Breast epithelium (tissue), 4 donors: ENCODE results near the gene NOL8. TPM values are rescaled to one million over a fixed set of nuclear protein-coding genes. Genes with fewer than 3 reads are reported as not detected.

Experiments used
- DNase-seq, 2 donors: peaks; one replicate each; pipeline ENCODE4 v3.0.0-alpha.2; 2019; ENCODE audit warnings: low spot score in 2 of 2
- H3K27ac ChIP-seq, 2 donors: fragments of 200-600 bp; sonication (generic) in 1 of 2; one replicate each; pipeline ENCODE4 v1.5.1; 2016 to 2019; ENCODE audit warnings: mild to moderate bottlenecking in 1 of 2
- H3K27me3 ChIP-seq, 2 donors: fragments of 200-600 bp; sonication (generic) in 1 of 2; one replicate each; pipeline versions ENCODE4 v1.5.1 to v1.6.0; 2017 to 2019; ENCODE audit warnings: control low read depth in 1 of 2, mild to moderate bottlenecking in 1 of 2
- H3K36me3 ChIP-seq: fragments of 200-600 bp; one replicate; pipeline ENCODE4 v1.5.1; 2019
- H3K4me1 ChIP-seq, 2 donors: fragments of 200-600 bp; sonication (generic); one replicate each; pipeline ENCODE4 v1.5.1; 2016 to 2019; ENCODE audit warnings: control low read depth in 1 of 2
- H3K4me3 ChIP-seq, 3 donors: fragments of 200-600 bp; sonication (generic); 1 replicate in 2 of 3; 2 replicates in 1 of 3; pipeline ENCODE4 v1.5.1; 2016 to 2019; ENCODE audit warnings: mild to moderate bottlenecking in 3 of 3, moderate library complexity in 2 of 3
- H3K9me3 ChIP-seq, 2 donors: fragments of 200-600 bp; sonication (generic) in 1 of 2; one replicate each; pipeline ENCODE4 v1.5.1; 2016 to 2019; ENCODE audit warnings: control low read depth in 1 of 2
- CTCF ChIP-seq, 3 donors: fragments of 450-650 bp; IDR thresholded peaks; one replicate each; pipeline ENCODE4 v1.5.1; 2016 to 2017; ENCODE audit warnings: antibody characterized with exemption in 3 of 3, mild to moderate bottlenecking in 3 of 3, moderate library complexity in 3 of 3
- POLR2A ChIP-seq: fragments of 450-650 bp; IDR thresholded peaks from one replicate; pipeline ENCODE4 v1.6.1; 2016; ENCODE audit warnings: antibody characterized with exemption, mild to moderate bottlenecking, moderate library complexity
- POLR2AphosphoS5 ChIP-seq, 3 donors: sonication (generic); formaldehyde crosslinking; IDR thresholded peaks; one replicate each; pipeline ENCODE4 v1.6.1; 2017; ENCODE audit warnings: antibody characterized with exemption in 3 of 3
- intact Hi-C: fragments of 100-400 bp; cut with DNase I; formaldehyde crosslinking; loops from one replicate; pipeline ENCODE4 v1.15.1; 2023; ENCODE audit warnings: low total_unique reads
- total RNA-seq, 3 donors: library from RNA; depleted of rRNA; stranded (reverse); fragments of >200 nt; gene quantifications; one replicate each; pipeline ENCODE4 v1.1.0, GENCODE V29; 2016

Gene NOL8
- total RNA-seq, 3 donors from 2014 or later, result 31.2 to 66.6 (median 49.8) TPM

GRCh38 chr9:92257327-92257726, 67.8 kb downstream of the NOL8 start:
- Histone ChIP-seq H3K4me3 (no peak overlapping the region), H3K9me3 (no peaks in the 10 kb centered on the region), H3K27ac (no peak overlapping the region), H3K27me3 (no peaks in the 10 kb centered on the region), H3K4me1 (no peaks in the 10 kb centered on the region), H3K36me3 (peaks cover 25% of the 10 kb centered on the region)
- no peak for TF ChIP-seq CTCF (IDR thresholded peaks at IDR 0.05)
- TF ChIP-seq POLR2AphosphoS5 (IDR thresholded peaks at IDR 0.05), result no peak
- no peak for TF ChIP-seq POLR2A
- intact Hi-C loops, result no loop called here
- DNase-seq, result no peak

- TF ChIP-seq POLR2A, result no peak
- no peak for TF ChIP-seq POLR2AphosphoS5 (IDR thresholded peaks at IDR 0.05)
- TF ChIP-seq CTCF (IDR thresholded peaks at IDR 0.05), result no peak
- no peak for DNase-seq
- H3K4me1 ChIP-seq, result no peaks in the 10 kb centered on the region
- no peak overlapping the region for H3K27ac ChIP-seq
- no peak overlapping the region for H3K4me3 ChIP-seq
- no peaks in the 10 kb centered on the region for H3K9me3 ChIP-seq
- peaks cover 30% of the 10 kb centered on the region for H3K36me3 ChIP-seq
- no peaks in the 10 kb centered on the region for H3K27me3 ChIP-seq
- intact Hi-C loops, result no loop called here
Measured at GRCh38 chr9:92254381-92255337, 70.5 kb downstream of the NOL8 start.

GRCh38 chr9:92253656-92254055, 71.5 kb downstream of the NOL8 start:
- intact Hi-C loops, result no loop called here

GRCh38 chr9:92247981-92248380, 77.2 kb downstream of the NOL8 start:
- Histone ChIP-seq H3K4me3 (no peak overlapping the region), H3K4me1 (no peaks in the 10 kb centered on the region), H3K9me3 (no peaks in the 10 kb centered on the region), H3K27me3 (no peaks in the 10 kb centered on the region), H3K36me3 (peaks cover 21% of the 10 kb centered on the region), H3K27ac (no peak overlapping the region)
- intact Hi-C loops, result no loop called here
- no peak for TF ChIP-seq POLR2A
- no peak for TF ChIP-seq CTCF (IDR thresholded peaks at IDR 0.05)
- no peak for TF ChIP-seq POLR2AphosphoS5 (IDR thresholded peaks at IDR 0.05)
- DNase-seq, result no peak

More at GRCh38 chr9:92253656-92254055, 71.5 kb downstream of the NOL8 start:
- no peak for DNase-seq
- no peak overlapping the region for H3K27ac ChIP-seq
- TF ChIP-seq CTCF (IDR thresholded peaks at IDR 0.05) (no peak), POLR2AphosphoS5 (IDR thresholded peaks at IDR 0.05) (no peak), POLR2A (no peak)
- H3K4me1 ChIP-seq, result no peaks in the 10 kb centered on the region
- no peak overlapping the region for H3K4me3 ChIP-seq
- H3K9me3 ChIP-seq, result no peaks in the 10 kb centered on the region
- H3K36me3 ChIP-seq, result peaks cover 23% of the 10 kb centered on the region
- H3K27me3 ChIP-seq, result no peaks in the 10 kb centered on the region

Other genes starting within 250 kb of the NOL8 start
- 100 to 1,000 TPM in 1 of 3 donors, 10 to 100 TPM in 2; 89.8 to 109 (median 99.7) TPM for gene SPTLC1, start 209.9 kb downstream of the NOL8 start, total RNA-seq
- 100 to 1,000 TPM in 2 of 3 donors, 10 to 100 TPM in 1; 56.5 to 111 (median 111) TPM for gene IARS1, start 31.7 kb downstream of the NOL8 start, total RNA-seq
- gene CENPP, start 603 bp upstream of the NOL8 start, total RNA-seq, result 1 to 10 TPM; 3.9 to 6.1 (median 4.5) TPM
- gene OGN, start 79.2 kb upstream of the NOL8 start, total RNA-seq, result 10 to 100 TPM; 14.1 to 92.5 (median 17.7) TPM
- 10 to 100 TPM; 12.8 to 39.2 (median 30.0) TPM for gene OMD, start 99.1 kb upstream of the NOL8 start, total RNA-seq
- 1 to 10 TPM; 3.9 to 6.3 (median 6.2) TPM for gene ASPN, start 157.2 kb upstream of the NOL8 start, total RNA-seq
- 10 to 100 TPM; 13.8 to 92.2 (median 25.5) TPM for gene ECM2, start 210.6 kb upstream of the NOL8 start, total RNA-seq